ENCODE measurements around the gene TMPO. TPM values are rescaled to one million over a fixed set of nuclear protein-coding genes. Genes with fewer than 3 reads are reported as not detected.
"Not testable (repeated sequence)": the region's sequence is repeated elsewhere in the genome, so short reads cannot be mapped to it uniquely, and the experiment has no call there.

Gene TMPO
- total and polyA plus RNA-seq, 5 donors from 2014 or later = 40.3 to 105 (median 62.4) TPM

GRCh38 chr12:98574110-98574509, 58.7 kb downstream of the TMPO start:
- DNase-seq (no peak), ATAC-seq (ENCODE audit: low read depth in 2 of 2) (no peak)
- Mint-ChIP-seq H3K4me1 (no peaks in the 10 kb centered on the region), H3K27ac (no peak overlapping the region), H3K36me3 (peaks cover 4% of the 10 kb centered on the region), H3K4me3 (no peak overlapping the region), H3K9me3 (no peaks in the 10 kb centered on the region), H3K27me3 (peaks cover 14% of the 10 kb centered on the region)
- Histone ChIP-seq H3K9me3 (ENCODE audit: control insufficient read depth in 2 of 2, low read length in 2 of 2) (no peaks in the 10 kb centered on the region), H3K36me3 (ENCODE audit: control insufficient read depth, insufficient read depth, low read length) (no peaks in the 10 kb centered on the region), H3K4me1 (ENCODE audit: control insufficient read depth, insufficient read depth, low read length, poor library complexity, severe bottlenecking) (no peaks in the 10 kb centered on the region), H3K27me3 (ENCODE audit: control insufficient read depth, insufficient read depth, low read length) (no peaks in the 10 kb centered on the region), H3K4me3 (ENCODE audit: low read depth, low read length) (no peak overlapping the region), H3K27ac (ENCODE audit: insufficient read depth, low read length, poor library complexity, severe bottlenecking) (no peak overlapping the region)

GRCh38 chr12:98575013-98575412, 59.6 kb downstream of the TMPO start:
- Histone ChIP-seq H3K4me3 (ENCODE audit: low read depth, low read length) (no peak overlapping the region), H3K27ac (ENCODE audit: insufficient read depth, low read length, poor library complexity, severe bottlenecking) (no peak overlapping the region), H3K9me3 (ENCODE audit: control insufficient read depth in 2 of 2, low read length in 2 of 2) (no peaks in the 10 kb centered on the region), H3K27me3 (ENCODE audit: control insufficient read depth, insufficient read depth, low read length) (no peaks in the 10 kb centered on the region), H3K36me3 (ENCODE audit: control insufficient read depth, insufficient read depth, low read length) (no peaks in the 10 kb centered on the region), H3K4me1 (ENCODE audit: control insufficient read depth, insufficient read depth, low read length, poor library complexity, severe bottlenecking) (no peaks in the 10 kb centered on the region)
- peaks cover 4% of the 10 kb centered on the region for H3K36me3 Mint-ChIP-seq
- H3K4me3 Mint-ChIP-seq = no peak overlapping the region
- H3K9me3 Mint-ChIP-seq = no peaks in the 10 kb centered on the region
- DNase-seq (no peak), ATAC-seq (ENCODE audit: low read depth in 2 of 2) (no peak)
- H3K4me1 Mint-ChIP-seq = no peaks in the 10 kb centered on the region
- no peak overlapping the region for H3K27ac Mint-ChIP-seq
- H3K27me3 Mint-ChIP-seq = peaks cover 14% of the 10 kb centered on the region

- not testable (repeated sequence) for H3K27ac Mint-ChIP-seq; H3K36me3 Mint-ChIP-seq; H3K4me1 ChIP-seq (ENCODE audit: control insufficient read depth, insufficient read depth, low read length, poor library complexity, severe bottlenecking); DNase-seq; ATAC-seq (ENCODE audit: low read depth in 2 of 2); H3K4me3 Mint-ChIP-seq; H3K9me3 ChIP-seq (ENCODE audit: control insufficient read depth in 2 of 2, low read length in 2 of 2); H3K36me3 ChIP-seq (ENCODE audit: control insufficient read depth, insufficient read depth, low read length); H3K27me3 ChIP-seq (ENCODE audit: control insufficient read depth, insufficient read depth, low read length); H3K4me1 Mint-ChIP-seq; H3K9me3 Mint-ChIP-seq; H3K27ac ChIP-seq (ENCODE audit: insufficient read depth, low read length, poor library complexity, severe bottlenecking); H3K4me3 ChIP-seq (ENCODE audit: low read depth, low read length)
- peaks cover 14% of the 10 kb centered on the region for H3K27me3 Mint-ChIP-seq
Measured at GRCh38 chr12:98576795-98577194, 61.4 kb downstream of the TMPO start.

- DNase-seq (no peak), ATAC-seq (ENCODE audit: low read depth in 2 of 2) (no peak)
- Mint-ChIP-seq H3K27me3 (peaks cover 8% of the 10 kb centered on the region), H3K27ac (no peak overlapping the region), H3K4me3 (no peak overlapping the region), H3K36me3 (peaks cover 4% of the 10 kb centered on the region), H3K4me1 (no peaks in the 10 kb centered on the region), H3K9me3 (peaks cover 0 to 2% (median 0%) of the 10 kb centered on the region in 7 donors)
- Histone ChIP-seq H3K27me3 (ENCODE audit: control insufficient read depth, insufficient read depth, low read length) (no peaks in the 10 kb centered on the region), H3K9me3 (ENCODE audit: control insufficient read depth in 2 of 2, low read length in 2 of 2) (no peaks in the 10 kb centered on the region), H3K4me3 (ENCODE audit: low read depth, low read length) (no peak overlapping the region), H3K4me1 (ENCODE audit: control insufficient read depth, insufficient read depth, low read length, poor library complexity, severe bottlenecking) (no peaks in the 10 kb centered on the region), H3K36me3 (ENCODE audit: control insufficient read depth, insufficient read depth, low read length) (no peaks in the 10 kb centered on the region), H3K27ac (ENCODE audit: insufficient read depth, low read length, poor library complexity, severe bottlenecking) (no peak overlapping the region)
Measured at GRCh38 chr12:98578392-98578791, 63.0 kb downstream of the TMPO start.

- H3K4me3 ChIP-seq (ENCODE audit: low read depth, low read length) = no peak overlapping the region
- Mint-ChIP-seq H3K27me3 (peaks cover 8% of the 10 kb centered on the region), H3K4me3 (no peak overlapping the region), H3K36me3 (peaks cover 4% of the 10 kb centered on the region), H3K4me1 (no peaks in the 10 kb centered on the region), H3K9me3 (peaks cover 0 to 2% (median 0%) of the 10 kb centered on the region in 7 donors), H3K27ac (no peak overlapping the region)
- H3K4me1 ChIP-seq (ENCODE audit: control insufficient read depth, insufficient read depth, low read length, poor library complexity, severe bottlenecking) = no peaks in the 10 kb centered on the region
- no peaks in the 10 kb centered on the region for H3K36me3 ChIP-seq (ENCODE audit: control insufficient read depth, insufficient read depth, low read length)
- no peak overlapping the region for H3K27ac ChIP-seq (ENCODE audit: insufficient read depth, low read length, poor library complexity, severe bottlenecking)
- DNase-seq (no peak), ATAC-seq (ENCODE audit: low read depth in 2 of 2) (no peak)
- H3K27me3 ChIP-seq (ENCODE audit: control insufficient read depth, insufficient read depth, low read length) = no peaks in the 10 kb centered on the region
- H3K9me3 ChIP-seq (ENCODE audit: control insufficient read depth in 2 of 2, low read length in 2 of 2) = no peaks in the 10 kb centered on the region
Measured at GRCh38 chr12:98578821-98579220, 63.4 kb downstream of the TMPO start.

- H3K27me3 ChIP-seq (ENCODE audit: control insufficient read depth, insufficient read depth, low read length) = no peaks in the 10 kb centered on the region
- H3K36me3 ChIP-seq (ENCODE audit: control insufficient read depth, insufficient read depth, low read length) = no peaks in the 10 kb centered on the region
- peaks cover 4% of the 10 kb centered on the region for H3K36me3 Mint-ChIP-seq
- no peaks in the 10 kb centered on the region for H3K4me1 Mint-ChIP-seq
- no peak overlapping the region for H3K4me3 ChIP-seq (ENCODE audit: low read depth, low read length)
- H3K27ac ChIP-seq (ENCODE audit: insufficient read depth, low read length, poor library complexity, severe bottlenecking) = no peak overlapping the region
- ATAC-seq (ENCODE audit: low read depth in 2 of 2) (no peak), DNase-seq (no peak)
- peaks cover 0 to 2% (median 0%) of the 10 kb centered on the region in 7 donors for H3K9me3 Mint-ChIP-seq
- no peaks in the 10 kb centered on the region for H3K9me3 ChIP-seq (ENCODE audit: control insufficient read depth in 2 of 2, low read length in 2 of 2)
- peaks cover 4% of the 10 kb centered on the region for H3K27me3 Mint-ChIP-seq
- no peak overlapping the region for H3K27ac Mint-ChIP-seq
- H3K4me1 ChIP-seq (ENCODE audit: control insufficient read depth, insufficient read depth, low read length, poor library complexity, severe bottlenecking) = no peaks in the 10 kb centered on the region
- no peak overlapping the region for H3K4me3 Mint-ChIP-seq
Measured at GRCh38 chr12:98579347-98579746, 64.0 kb downstream of the TMPO start.

- H3K9me3 Mint-ChIP-seq = peaks cover 0 to 2% (median 0%) of the 10 kb centered on the region in 7 donors
- no peak overlapping the region for H3K27ac Mint-ChIP-seq
- Histone ChIP-seq H3K27ac (ENCODE audit: insufficient read depth, low read length, poor library complexity, severe bottlenecking) (no peak overlapping the region), H3K4me1 (ENCODE audit: control insufficient read depth, insufficient read depth, low read length, poor library complexity, severe bottlenecking) (no peaks in the 10 kb centered on the region), H3K27me3 (ENCODE audit: control insufficient read depth, insufficient read depth, low read length) (no peaks in the 10 kb centered on the region), H3K9me3 (ENCODE audit: control insufficient read depth in 2 of 2, low read length in 2 of 2) (no peaks in the 10 kb centered on the region), H3K36me3 (ENCODE audit: control insufficient read depth, insufficient read depth, low read length) (no peaks in the 10 kb centered on the region), H3K4me3 (ENCODE audit: low read depth, low read length) (no peak overlapping the region)
- H3K4me3 Mint-ChIP-seq = no peak overlapping the region
- ATAC-seq (ENCODE audit: low read depth in 2 of 2) = no peak
- H3K27me3 Mint-ChIP-seq = peaks cover 4% of the 10 kb centered on the region
- H3K36me3 Mint-ChIP-seq = peaks cover 4% of the 10 kb centered on the region
- H3K4me1 Mint-ChIP-seq = no peaks in the 10 kb centered on the region
- DNase-seq = no peak
Measured at GRCh38 chr12:98579835-98580234, 64.4 kb downstream of the TMPO start.

- Mint-ChIP-seq H3K4me1 (no peaks in the 10 kb centered on the region), H3K36me3 (peaks cover 4% of the 10 kb centered on the region), H3K9me3 (peaks cover 0 to 2% (median 0%) of the 10 kb centered on the region in 7 donors), H3K4me3 (no peak overlapping the region), H3K27ac (no peak overlapping the region), H3K27me3 (peaks cover 4% of the 10 kb centered on the region)
- no peaks in the 10 kb centered on the region for H3K4me1 ChIP-seq (ENCODE audit: control insufficient read depth, insufficient read depth, low read length, poor library complexity, severe bottlenecking)
- H3K9me3 ChIP-seq (ENCODE audit: control insufficient read depth in 2 of 2, low read length in 2 of 2) = no peaks in the 10 kb centered on the region
- DNase-seq (no peak), ATAC-seq (ENCODE audit: low read depth in 2 of 2) (no peak)
- no peaks in the 10 kb centered on the region for H3K36me3 ChIP-seq (ENCODE audit: control insufficient read depth, insufficient read depth, low read length)
- no peak overlapping the region for H3K4me3 ChIP-seq (ENCODE audit: low read depth, low read length)
- no peaks in the 10 kb centered on the region for H3K27me3 ChIP-seq (ENCODE audit: control insufficient read depth, insufficient read depth, low read length)
- H3K27ac ChIP-seq (ENCODE audit: insufficient read depth, low read length, poor library complexity, severe bottlenecking) = no peak overlapping the region
Measured at GRCh38 chr12:98580695-98581094, 65.3 kb downstream of the TMPO start.
